Upper lobe of right lung (tissue), 1 donor: ENCODE measurements around the gene NCAPH2. TPM values are rescaled to one million over a fixed set of nuclear protein-coding genes. Genes with fewer than 3 reads are reported as not detected.

Experiments
- ATAC-seq: fragments of 200-7000 bp; cut with Tn5 transposase; one replicate; pipeline ENCODE4 v1.9.1; 2020; ENCODE audit warnings: mild to moderate bottlenecking, moderate library complexity
- DNase-seq: peaks from one replicate; pipeline ENCODE4 v3.0.0-alpha.2; 2020
- H3K27ac ChIP-seq: fragments of 200-600 bp; one replicate; pipeline ENCODE4 v1.8.0; 2022
- H3K27me3 ChIP-seq: fragments of 200-600 bp; one replicate; pipeline ENCODE4 v1.8.0; 2022; ENCODE audit warnings: mild to moderate bottlenecking
- H3K36me3 ChIP-seq: fragments of 200-600 bp; one replicate; pipeline ENCODE4 v1.8.0; 2022
- H3K4me1 ChIP-seq: fragments of 200-600 bp; one replicate; pipeline ENCODE4 v1.8.0; 2022
- H3K4me3 ChIP-seq: fragments of 200-600 bp; one replicate; pipeline ENCODE4 v1.8.0; 2022; ENCODE audit warnings: mild to moderate bottlenecking
- H3K9me3 ChIP-seq: fragments of 200-600 bp; one replicate; pipeline ENCODE4 v1.8.0; 2022
- intact Hi-C: fragments of 100-400 bp; cut with DNase I; formaldehyde crosslinking; loops from one replicate; pipeline ENCODE4 v1.11.0; 2022
- total RNA-seq: library from RNA; stranded (reverse); fragmentation: NEBNext Ultra II Directional; extraction: Animal tissue kit (Norgen Biotek cat#: 25700); gene quantifications from one replicate; pipeline ENCODE4 v1.2.1, GENCODE V29; 2021
- TF ChIP-seq, protein P1 (sequence below): fragments of 200-600 bp; IDR thresholded peaks from one replicate; pipeline ENCODE4 v1.8.0; 2022; ENCODE audit warnings: antibody characterized with exemption
- donor health status: DM: no; HTN: yes; CAD: no; lungs with severe emphysema.

Gene NCAPH2
- total RNA-seq, 1 donor from 2014 or later: 51.8 TPM

DNA sequence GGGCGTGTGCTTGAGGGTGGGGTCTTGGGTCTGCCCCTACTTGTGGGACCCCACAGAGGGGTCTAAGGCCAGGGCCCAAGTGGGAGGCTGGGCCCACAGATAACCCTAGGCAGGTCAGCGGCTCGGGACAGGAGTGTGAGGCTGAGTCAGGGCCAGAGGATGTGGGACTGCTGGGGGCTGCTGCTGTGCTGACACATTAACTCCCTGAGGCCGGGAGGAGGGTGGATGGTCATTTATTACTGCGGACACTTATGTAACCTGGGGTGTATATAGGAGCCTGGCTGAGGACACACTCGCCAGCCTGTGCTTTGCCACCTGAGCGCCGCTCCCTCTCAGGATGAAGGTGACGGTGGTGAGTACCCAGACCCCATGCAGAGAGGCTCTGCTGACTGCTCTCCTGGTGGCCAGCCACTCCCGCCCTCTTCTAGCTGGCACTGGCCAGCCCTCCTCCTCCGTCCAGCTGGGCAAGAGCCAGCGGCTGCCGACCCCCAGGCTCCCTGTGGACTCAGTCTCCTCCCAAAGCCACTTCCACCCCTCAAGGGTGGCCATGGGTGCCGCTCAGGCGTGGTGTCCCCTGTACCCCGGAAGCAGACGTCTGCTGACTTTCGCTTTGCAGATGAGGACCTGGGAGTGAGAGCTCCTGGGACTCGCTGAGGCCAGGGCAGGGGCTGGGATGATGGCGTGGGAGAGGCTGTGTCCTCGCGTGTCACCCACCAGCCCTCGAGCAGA lies 21.3 kb upstream of the NCAPH2 start, which contains the start of gene MIOX:
MIOX (plus strand) TSS at position 299 of the 729 bp plus-strand sequence; CDS start at position 338, 39 bp downstream.
- intact Hi-C loops: no loop called here
- DNase-seq: no peak
- no peak for ATAC-seq

DNA sequence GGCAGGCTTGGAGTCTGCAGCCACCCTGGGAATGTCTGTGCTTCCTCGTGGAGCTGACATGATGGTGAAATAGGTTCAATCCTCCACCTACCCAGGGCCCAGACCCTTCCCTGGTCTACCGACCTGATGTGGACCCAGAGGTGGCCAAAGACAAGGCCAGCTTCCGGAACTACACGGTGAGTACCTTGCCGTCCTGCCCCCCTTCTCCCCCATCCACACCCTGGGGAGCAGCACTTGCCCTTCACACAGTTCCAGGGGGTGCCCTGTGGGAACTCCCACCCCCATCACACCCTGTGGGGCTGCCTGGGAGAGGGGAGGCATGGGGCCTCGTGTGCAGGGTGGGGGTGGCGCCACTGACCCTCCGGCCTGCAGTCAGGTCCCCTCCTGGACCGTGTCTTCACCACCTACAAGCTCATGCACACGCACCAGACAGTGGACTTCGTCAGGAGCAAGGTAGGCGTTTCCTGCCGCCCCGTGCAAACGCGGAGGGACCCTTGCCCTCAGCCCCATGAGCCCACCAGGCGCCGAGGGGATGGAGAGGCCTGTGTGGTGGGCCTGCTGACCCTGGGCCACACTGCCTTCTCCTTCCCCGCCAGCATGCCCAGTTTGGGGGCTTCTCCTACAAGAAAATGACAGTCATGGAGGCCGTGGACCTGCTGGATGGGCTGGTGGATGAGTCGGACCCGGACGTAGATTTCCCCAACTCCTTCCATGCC lies 20.6 kb upstream of the NCAPH2 start:
- H3K4me3 ChIP-seq: no peak overlapping the region
- no peaks in the 10 kb centered on the region for H3K9me3 ChIP-seq
- DNase-seq: no peak
- TF ChIP-seq, protein P1, sequence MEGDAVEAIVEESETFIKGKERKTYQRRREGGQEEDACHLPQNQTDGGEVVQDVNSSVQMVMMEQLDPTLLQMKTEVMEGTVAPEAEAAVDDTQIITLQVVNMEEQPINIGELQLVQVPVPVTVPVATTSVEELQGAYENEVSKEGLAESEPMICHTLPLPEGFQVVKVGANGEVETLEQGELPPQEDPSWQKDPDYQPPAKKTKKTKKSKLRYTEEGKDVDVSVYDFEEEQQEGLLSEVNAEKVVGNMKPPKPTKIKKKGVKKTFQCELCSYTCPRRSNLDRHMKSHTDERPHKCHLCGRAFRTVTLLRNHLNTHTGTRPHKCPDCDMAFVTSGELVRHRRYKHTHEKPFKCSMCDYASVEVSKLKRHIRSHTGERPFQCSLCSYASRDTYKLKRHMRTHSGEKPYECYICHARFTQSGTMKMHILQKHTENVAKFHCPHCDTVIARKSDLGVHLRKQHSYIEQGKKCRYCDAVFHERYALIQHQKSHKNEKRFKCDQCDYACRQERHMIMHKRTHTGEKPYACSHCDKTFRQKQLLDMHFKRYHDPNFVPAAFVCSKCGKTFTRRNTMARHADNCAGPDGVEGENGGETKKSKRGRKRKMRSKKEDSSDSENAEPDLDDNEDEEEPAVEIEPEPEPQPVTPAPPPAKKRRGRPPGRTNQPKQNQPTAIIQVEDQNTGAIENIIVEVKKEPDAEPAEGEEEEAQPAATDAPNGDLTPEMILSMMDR: no peak
- no peaks in the 10 kb centered on the region for H3K4me1 ChIP-seq
- no peak for ATAC-seq
- H3K36me3 ChIP-seq: no peaks in the 10 kb centered on the region
- intact Hi-C loops: no loop called here
- no peak overlapping the region for H3K27ac ChIP-seq
- H3K27me3 ChIP-seq: peaks cover 9% of the 10 kb centered on the region

More for the DNA sequence above, 21.3 kb upstream of the NCAPH2 start, which contains the start of gene MIOX:
- peaks cover 16% of the 10 kb centered on the region for H3K27me3 ChIP-seq
- TF ChIP-seq, protein P1: no peak
- no peaks in the 10 kb centered on the region for H3K9me3 ChIP-seq
- H3K4me1 ChIP-seq: peaks cover 6% of the 10 kb centered on the region
- H3K36me3 ChIP-seq: no peaks in the 10 kb centered on the region
- no peak within 1 kb of the TSS for H3K27ac ChIP-seq
- H3K4me3 ChIP-seq: no peak within 1 kb of the TSS

DNA sequence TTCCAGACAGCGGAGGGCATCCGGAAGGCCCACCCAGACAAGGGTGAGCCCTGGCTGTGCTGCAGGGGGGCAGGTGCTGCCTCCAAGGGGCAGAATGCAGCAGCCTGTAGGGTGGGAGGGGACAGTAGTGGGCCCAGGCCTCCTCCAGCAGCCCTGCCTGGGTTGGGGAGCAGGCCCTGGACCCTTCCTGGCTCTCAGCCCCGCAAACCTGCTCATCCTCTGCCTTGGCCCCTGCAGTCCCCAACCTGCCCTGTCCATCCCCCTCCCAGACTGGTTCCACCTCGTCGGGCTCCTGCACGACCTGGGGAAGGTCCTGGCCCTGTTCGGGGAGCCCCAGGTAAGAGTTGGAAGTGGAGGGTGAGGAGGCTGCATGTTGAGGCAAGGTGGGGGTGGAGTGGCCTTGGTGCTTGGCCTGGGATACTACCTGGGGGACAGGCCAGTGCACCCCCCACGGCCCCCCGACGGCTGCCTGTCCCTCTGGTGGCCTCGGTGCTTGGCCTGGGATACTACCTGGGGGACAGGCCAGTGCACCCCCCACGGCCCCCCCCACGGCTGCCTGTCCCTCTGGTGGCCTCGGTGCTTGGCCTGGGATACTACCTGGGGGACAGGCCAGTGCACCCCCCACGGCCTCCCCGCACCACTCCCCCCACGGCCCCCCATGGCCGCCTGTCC lies 19.9 kb upstream of the NCAPH2 start:
- TF ChIP-seq, protein P1: no peak
- no peak overlapping the region for H3K4me3 ChIP-seq
- DNase-seq: no peak
- H3K27me3 ChIP-seq: peaks cover 2% of the 10 kb centered on the region
- intact Hi-C loops: no loop called here
- no peak for ATAC-seq
- H3K27ac ChIP-seq: no peak overlapping the region
- H3K4me1 ChIP-seq: no peaks in the 10 kb centered on the region
- no peaks in the 10 kb centered on the region for H3K36me3 ChIP-seq
- H3K9me3 ChIP-seq: no peaks in the 10 kb centered on the region

DNA sequence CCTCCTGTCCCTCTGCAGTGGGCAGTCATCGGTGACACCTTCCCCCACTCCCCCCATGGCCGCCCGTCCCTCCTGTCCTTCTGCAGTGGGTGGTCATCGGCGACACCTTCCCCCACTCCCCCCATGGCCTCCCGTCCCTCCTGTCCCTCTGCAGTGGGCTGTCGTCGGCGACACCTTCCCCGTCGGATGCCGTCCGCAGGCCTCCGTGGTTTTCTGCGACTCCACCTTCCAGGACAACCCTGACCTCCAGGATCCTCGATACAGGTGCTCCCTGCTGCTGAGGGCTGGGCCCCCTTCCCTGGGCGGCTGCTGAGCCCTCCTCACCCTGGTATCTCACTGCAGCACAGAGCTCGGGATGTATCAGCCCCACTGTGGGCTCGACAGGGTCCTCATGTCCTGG lies 19.1 kb upstream of the NCAPH2 start:
- H3K36me3 ChIP-seq: no peaks in the 10 kb centered on the region
- no peaks in the 10 kb centered on the region for H3K27me3 ChIP-seq
- H3K9me3 ChIP-seq: no peaks in the 10 kb centered on the region
- no peaks in the 10 kb centered on the region for H3K4me1 ChIP-seq
- no peak for ATAC-seq
- H3K27ac ChIP-seq: no peak overlapping the region
- DNase-seq: no peak
- TF ChIP-seq, protein P1: no peak
- intact Hi-C loops: no loop called here
- H3K4me3 ChIP-seq: no peak overlapping the region

DNA sequence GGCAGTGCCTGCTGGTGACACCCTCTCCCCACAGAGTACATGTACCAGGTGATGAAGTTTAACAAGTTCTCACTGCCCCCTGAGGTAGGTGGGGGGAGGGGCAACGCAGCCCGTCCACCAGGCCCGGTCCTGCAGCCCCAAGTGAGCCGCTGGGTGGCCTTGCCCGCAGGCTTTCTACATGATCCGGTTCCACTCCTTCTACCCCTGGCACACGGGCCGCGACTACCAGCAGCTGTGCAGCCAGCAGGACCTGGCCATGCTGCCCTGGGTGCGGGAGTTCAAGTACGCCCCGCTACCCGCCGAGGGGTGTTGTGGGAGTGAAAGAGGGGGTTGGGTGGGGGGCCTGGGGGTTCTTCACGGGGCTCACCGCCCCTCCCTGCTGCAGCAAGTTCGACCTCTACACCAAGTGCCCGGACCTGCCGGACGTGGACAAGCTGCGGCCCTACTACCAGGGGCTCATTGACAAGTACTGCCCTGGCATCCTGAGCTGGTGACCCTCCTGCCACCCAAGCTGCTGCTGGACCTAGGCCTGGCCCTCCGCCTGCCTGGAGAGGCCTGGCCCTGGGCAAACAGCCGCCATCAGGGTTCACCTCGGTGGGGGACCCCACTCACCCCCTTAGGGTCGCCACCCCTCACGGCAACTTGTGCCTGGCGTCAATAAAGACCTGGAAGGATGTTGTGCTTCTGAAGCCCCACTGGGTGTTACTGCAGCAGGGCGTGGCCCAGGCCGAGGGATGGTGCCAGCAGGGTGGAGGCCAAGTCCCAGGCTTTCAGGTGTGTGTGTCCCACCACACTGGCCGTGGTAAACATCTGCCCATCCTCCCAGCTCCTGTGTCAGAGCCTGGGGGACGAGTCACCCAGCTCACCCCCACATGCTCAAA lies 18.4 kb upstream of the NCAPH2 start:
- DNase-seq: no peak
- intact Hi-C loops: no loop called here
- no peak overlapping the region for H3K4me3 ChIP-seq

More for the DNA sequence above, 18.4 kb upstream of the NCAPH2 start:
- no peak overlapping the region for H3K27ac ChIP-seq
- H3K9me3 ChIP-seq: no peaks in the 10 kb centered on the region
- H3K4me1 ChIP-seq: no peaks in the 10 kb centered on the region
- ATAC-seq: no peak
- H3K36me3 ChIP-seq: no peaks in the 10 kb centered on the region
- TF ChIP-seq, protein P1: no peak
- H3K27me3 ChIP-seq: no peaks in the 10 kb centered on the region
